GM21717 (cell line): Measurements from ENCODE around the gene BIN2.
A peak's percentile ranks its signal among the peaks of the same experiment; 100 is the strongest.

Source experiments
- ATAC-seq: cut with Tn5 transposase; IDR thresholded peaks from one replicate; pipeline ENCODE4 v1.9.1; 2021; ENCODE audit warnings: mild to moderate bottlenecking, moderate library complexity; ENCODE audit not compliant: unreplicated experiment

The BIN2 gene

DNA sequence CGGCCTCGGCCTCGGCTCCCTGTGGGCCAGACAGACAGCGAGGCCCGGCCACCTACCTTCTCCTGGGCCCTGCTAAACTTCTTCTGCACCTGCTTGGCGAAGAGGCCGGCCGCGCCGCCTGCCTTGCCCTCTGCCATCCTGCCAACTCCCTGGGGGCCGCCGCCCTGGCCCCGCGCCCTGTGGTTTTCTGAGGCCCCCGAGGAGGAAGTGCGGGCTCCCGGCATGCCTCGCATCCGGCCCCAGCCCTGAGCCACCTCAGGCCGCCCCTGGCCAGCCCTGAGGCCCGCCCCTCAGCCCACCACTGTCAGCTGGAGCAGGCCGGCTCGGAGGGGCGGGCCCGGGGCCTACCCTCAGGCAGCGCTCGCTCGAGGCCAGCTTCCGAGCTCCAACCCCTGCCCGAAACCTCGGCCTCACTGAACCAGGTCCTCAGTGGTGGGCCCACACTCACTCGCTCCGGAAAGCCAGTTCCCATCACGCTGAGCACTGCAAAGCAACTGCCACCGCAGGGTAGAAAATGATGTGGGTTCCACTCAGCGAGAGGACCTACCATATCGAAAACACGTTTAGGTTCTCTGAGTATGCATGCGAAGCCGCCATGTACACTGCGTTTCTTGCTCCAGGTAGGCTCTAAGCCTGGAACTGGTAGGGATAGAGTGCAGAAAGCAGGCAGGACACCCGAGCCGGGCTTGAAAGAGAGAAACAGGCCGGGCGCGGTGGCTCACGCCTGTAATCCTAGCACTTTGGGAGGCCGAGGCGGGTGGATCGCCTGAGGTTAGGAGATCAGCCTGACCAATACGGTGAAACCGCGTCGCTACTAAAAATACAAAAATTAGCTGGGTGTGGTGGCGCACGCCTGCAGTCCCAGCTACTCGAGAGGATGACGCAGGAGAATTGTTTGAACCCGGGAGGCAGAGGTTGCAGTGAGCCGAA lies at the start of gene BIN2:
Gene BIN2, minus strand, starts transcription at position 209 of the 930 bp plus-strand sequence. Its CDS starts 72 bp downstream, at position 137.
- ATAC-seq = peak; percentile 47

DNA sequence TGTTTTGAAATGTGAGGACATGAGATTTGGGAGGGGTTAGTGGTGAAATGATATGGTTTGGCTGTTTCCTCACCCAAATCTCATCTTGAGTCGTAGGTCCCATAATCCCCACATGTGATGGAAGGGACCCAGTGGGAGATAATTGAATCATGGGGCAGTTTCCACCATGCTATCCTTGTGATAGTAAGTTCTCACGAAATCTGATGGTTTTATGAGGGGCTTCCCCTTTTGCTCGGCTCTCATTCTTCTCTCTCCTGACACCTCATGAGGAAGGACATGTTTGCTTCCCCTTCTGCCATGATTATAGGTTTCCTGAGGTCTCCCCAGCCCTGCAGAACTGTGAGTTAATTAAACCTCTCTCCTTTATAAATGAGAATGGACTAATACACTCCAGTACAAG lies 49.2 kb upstream of the BIN2 start:
- ATAC-seq = no peak

DNA sequence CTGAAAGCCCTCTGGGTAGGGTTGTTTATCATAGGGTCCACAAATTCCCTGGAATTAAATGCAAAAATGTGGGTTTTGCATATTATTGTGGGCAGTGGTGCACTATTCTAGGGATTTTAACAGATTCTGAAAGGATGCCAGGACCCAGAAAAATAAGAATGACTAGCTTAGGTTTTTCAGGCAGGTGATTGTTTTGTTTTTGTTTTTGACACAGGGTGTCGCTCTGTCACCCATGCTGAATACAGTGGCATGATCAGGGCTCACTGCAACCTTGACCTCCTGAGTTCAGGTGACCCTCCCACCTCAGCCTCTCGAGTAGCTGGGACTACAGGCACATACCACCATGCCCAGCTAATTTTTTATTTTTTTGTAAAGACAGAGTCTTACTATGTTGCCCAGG lies 48.0 kb upstream of the BIN2 start:
- ATAC-seq = no peak

DNA sequence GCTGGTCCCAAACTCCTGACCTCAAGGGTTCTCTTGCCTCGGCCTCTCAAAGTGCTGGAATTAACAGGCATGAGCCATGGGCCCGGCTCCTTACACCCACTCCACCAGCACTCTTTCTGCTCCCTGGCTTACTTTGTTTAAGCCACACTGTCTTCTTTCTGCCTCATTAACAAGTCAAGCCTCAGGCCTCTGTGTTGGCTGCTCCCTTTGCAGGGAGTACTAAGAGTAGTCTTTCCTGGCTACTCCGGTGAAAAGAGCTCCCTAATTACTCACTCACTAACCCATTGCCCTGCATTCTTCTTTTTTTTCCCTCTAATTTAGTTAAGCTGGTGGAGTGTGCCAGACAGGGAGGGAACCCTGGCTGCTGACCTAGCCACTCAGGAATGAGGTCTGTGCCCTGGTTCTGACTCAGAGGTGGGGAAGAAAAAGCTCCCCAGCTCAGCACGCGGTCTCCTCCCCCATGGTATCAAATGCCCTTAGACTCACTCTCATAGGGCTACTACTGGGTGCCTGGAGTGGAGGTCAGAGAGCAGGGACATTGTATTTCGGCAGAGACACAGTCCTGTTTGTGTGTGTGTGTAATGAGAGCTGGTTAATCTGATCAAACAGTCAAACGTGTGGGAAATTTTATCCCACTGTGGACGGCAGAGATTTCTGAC lies 47.5 kb upstream of the BIN2 start:
- no peak for ATAC-seq

DNA sequence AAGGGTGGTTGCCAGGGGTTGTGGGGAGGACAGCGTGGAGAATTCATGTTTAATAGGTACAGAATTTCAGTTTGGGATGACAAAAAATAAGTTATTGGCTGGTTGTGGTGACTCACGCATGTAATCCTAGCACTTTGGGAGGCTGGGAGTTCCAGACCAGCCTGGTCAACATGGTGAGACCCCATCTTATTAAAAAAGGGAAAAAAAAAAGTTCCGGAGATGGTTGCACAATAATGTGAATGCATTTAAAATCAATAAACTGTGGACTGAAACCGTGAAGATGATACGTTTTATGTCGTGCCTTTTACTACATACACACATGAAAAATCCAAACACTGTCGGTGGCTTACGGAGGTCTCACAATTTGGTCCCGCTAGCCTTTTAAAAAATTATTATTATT lies 46.7 kb upstream of the BIN2 start:
- ATAC-seq = no peak

DNA sequence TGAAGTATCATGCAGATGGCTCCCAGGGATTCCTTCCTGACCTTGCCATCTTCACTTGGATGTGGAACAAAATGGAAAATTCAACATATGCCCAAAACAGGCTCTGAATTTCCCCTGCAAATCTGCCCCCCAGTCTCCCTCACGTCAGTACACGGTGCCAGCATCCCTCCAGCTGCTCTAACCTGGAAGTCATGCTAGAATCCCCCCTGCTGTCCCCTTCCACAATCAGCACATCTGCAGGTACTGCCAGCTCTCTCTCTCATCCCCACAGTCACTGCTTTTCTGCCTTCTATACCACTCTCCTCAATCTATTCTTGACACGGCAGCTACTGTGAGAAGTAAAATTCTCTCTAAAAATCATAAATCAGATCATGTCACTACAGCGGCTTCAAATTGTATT lies 45.6 kb upstream of the BIN2 start:
- ATAC-seq = no peak

DNA sequence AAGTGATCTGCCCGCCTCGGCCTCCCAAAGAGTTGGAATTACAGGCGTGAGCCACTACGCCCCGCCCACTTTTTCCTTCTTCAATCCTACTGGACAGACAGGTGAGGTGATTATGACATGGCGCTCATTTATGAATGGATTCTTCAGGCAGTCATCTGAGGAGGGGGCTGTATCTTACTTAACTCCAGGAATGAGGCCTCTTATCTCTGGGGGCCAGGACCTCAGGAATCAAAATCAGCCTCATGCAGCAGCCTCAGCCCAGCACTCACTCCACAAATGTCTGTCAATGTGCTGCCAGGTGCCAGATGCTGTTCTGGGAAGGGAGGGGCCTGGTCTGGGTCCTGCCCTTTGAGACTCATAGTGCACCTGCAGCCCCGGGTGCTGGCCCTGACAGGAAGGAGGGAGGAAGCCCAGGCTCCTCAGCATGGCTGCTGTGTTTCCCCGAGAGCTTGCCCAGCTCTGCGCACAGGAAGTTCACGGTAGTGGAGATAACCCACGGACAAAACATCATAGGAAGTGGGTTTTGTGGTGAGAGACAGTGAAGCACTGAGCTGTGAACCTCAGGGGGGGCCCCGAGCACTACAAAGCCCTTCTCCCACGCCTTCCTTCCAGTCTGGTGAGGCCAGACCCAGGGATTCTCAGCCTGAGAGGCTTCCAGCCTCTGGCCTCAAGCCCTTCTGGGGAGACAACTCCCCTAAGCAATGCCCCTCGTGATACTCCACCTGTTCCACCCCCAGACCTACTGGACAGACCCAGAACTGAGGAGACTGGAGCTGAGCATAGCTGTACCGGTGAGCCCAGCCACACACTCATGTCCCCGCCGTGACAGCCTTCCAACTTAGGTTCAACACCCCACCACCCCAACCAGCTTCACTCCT lies 44.9 kb upstream of the BIN2 start:
- ATAC-seq = peak; percentile 93

DNA sequence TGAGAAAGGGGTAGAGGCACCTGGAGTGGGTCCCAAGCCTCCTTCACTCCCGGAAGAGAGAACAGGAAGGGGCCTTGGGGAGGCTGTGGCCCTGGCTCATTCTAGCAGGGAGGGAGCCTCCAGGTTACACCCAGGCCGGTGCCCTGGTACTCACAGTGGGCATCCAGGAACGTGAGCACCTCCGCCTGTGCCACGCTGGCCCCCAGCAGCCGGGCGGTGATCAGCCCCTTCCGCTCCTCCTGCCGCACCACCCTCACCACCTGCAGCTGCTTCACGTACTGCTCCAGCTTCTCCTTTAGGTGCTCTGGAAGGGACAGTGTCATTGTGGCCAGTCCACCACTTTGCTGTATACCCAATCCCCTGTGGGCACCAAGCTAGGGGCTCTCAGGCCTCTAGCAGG lies 41.3 kb upstream of the BIN2 start:
- no peak for ATAC-seq

DNA sequence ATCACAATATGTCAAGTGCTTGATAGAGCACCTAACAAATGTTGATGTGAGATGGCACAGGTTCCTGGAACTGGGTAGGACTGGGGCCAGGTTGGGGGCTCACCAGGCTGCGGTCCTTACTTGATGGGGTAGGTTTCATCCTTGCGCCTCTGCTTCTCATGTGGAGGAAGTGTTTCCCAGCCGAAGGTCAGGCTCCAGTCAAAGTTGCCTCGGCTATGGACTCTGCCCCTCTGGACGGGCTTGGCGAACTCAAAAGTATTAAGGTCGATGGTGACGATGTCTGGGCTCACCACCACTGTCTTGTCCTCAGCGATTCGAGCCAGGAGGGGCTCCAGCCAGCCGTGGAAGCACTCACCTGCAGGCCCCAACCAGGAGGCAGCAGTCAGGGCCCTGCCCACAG lies 40.0 kb upstream of the BIN2 start:
- ATAC-seq = no peak

DNA sequence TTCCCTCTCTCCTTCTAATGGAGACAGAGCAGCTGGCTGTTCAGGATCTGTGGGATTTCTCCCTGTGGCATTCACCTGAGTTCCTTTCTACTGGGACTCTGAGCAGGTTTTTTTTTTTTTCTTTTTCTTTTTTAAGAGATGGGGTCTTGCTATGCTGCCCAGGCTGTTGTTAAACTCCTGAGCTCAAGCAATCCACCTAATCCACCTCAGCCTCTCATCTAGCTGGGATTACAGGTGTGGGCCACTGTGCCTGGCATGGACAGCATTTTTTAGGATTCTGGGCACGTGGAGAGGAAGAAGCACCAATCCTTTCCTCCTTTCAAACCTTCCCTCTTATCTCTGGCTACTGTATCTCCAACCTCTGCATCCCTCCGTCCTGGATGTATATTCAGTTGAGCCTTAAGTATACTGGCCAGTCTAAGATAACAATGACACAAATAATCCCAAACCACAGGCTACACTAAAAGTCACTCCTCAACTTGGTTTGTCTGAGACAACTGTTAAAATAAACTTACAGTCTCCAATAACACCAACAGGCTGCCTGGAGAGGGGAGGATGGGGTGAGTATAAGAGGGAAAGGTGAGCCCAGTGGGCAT lies 38.9 kb upstream of the BIN2 start:
- ATAC-seq = no peak

DNA sequence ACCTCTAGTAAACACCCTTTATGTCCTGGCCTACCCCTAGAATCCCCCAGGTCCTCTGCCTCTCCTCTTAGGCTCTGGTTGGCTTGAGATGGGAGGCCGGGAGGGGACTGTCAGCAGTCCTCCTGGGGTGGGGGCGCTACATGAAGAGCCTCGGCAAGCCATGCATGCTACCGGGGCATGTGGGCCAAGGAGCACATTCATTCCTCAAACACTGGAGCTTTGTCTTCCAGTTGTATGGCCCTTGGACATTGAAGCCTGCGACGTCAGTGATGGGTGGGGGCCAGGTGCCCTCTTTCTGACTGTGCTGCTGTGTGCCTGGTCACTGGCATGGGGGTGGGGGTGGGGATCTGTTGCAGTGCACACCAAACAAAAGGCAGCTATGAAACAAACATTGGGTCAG lies 38.3 kb upstream of the BIN2 start:
- ATAC-seq = no peak

DNA sequence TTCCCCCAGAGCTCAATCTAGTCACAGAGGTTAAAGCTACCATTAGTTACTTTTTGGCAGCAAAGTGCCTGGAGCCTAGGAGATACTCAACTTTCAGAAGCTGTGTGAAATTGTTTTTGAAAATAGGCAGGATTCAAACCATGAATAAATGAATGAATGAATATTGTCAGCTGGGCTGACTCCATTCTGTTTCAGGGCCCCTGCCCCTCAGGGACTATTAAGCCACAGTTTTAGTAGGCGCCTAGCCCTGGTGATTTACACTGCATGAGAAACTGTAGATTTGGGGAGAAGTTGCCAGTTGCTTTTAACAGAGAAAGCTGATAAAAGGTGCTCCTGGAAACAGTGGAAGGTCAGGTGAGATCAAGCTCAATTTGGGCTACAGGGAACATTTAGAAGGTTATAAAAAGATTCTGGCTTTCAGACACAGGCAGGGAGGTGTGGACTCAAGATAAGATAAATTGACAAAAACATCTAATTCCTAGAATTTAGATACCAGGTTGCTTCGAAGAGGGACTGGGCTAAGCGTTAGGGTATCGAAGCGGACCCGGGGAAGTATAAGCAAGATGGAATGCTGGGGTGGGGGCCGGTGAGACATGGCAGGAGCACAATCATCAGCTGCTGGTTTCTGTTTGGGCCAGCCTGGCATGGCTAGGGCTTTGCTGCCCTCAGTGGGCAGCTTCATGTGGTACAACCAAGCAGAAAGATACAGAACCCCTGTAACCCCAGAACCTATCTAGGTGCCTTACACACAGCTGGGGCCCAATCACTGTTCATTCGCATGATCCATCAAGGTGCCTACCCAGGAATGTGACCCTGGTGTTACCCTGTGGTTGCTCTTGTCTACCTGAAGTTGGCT lies 37.4 kb upstream of the BIN2 start:
- no peak for ATAC-seq

DNA sequence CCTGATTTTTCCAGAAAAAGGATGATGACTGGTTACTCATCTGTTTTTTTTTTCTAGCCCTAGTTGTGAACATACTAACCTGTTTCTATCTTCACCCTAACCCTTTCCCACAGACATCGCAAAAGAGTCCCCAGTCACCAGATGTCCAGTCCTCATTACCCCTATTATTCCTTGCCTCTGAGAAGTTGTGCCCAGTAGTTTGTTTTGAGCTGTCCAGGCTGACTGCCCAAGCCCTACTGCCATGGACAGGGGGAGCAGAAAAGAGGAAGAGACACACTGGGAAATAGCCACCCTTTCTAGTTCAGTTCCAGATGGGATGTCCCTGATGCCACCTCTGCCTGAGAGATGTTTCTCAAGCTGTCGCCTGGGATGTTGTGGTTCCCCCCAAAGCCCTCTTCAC lies 36.3 kb upstream of the BIN2 start:
- no peak for ATAC-seq

DNA sequence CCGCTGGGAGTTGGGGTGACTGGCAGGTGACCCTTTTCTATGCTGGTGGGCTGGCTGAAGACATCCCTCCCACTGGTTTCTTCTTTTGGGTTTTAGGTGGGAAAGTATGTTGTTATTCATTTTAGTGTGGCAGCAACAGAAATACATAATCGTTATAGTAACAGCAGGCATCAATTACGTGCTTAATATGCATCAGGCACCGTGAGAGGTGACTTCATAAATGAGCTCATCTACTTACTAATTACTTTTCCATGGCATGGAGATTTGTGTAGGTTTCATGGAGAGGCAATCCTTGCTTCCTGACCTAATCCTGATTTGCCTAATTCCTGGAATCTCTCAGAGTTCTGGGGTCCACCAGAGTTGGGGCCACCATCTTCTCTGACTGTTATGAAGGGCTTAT lies 35.9 kb upstream of the BIN2 start:
- no peak for ATAC-seq

DNA sequence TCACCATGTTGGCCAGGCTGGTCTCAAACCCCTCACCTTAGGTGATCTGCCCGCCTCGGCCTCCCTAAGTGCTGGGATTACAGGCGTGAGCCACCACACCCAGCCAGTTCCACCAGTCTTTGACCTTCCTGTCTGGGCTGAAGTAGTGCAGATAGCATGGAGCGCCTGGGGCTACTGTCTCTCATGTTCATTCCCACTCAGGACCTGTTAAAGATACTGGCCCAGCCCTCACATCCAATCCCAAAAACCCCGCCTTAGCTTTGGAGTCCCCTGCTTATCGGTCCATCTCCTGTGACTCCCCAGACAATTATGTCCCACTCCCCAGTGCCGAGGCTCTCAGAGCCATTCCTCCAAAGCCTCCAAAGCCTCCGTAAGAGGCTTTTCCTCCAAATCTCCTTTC lies 34.5 kb upstream of the BIN2 start:
- no peak for ATAC-seq

DNA sequence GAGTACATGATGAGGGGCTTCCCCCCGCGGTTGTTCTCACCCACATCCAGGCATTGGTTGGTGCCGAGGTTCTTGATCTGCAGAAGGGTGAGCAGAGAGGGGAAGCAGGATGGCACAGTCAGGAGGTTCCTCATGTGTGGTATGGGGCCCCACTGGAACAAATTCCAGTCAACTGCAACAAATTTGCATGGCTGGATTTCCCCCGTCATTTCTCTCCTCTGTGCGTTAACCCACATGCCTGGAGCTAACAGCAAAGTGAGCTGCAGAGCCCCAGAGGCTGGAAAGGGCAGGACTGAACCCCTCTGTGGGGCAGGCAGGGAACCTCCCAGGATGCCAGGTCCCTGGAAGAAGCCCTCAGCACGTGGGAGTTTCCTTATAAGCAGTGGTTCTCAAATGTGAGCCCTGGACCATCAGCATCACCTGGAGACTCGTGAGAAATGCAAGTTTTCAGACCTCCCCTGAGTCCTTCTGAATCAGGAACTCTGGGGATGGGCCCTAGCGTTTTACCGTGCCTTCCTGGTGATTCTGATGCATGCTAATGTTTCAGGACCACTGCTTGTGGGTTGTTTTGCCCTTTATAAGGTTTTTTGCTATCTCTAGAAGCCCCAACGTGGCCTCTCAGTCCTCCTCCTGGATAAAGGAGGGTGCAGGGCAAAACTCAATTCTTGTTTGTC lies 33.5 kb upstream of the BIN2 start:
- peak; percentile 73 for ATAC-seq

DNA sequence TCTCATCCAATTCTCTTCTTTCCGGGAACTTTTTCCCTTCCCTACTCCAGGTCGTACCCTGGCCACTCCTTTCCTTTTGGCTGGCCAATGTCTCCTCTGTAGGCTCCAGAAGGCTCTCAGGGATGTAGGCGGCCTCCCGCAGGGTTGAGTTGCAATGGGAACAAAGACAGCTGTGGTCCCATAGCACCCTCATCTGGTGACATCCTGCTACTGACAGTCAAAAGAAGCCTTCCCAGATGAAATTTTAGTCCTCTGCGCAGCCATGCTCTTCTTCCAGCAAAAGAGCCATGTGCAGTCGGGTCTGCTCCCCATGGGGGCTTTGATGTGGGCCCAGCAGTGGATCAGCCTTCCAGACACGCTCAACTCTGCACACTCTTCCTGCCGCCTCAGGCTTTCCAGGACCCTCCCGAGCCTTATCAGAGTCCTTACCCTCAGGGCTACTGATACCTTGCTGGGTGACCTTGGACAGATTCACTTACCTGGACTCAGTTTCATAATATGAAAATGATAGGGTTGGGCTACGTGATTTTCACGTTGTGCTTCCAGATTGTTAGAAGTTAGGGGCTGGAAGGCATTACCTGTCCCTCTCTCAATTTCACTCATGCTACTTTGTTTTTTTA lies 28.0 kb upstream of the BIN2 start:
- ATAC-seq = no peak

DNA sequence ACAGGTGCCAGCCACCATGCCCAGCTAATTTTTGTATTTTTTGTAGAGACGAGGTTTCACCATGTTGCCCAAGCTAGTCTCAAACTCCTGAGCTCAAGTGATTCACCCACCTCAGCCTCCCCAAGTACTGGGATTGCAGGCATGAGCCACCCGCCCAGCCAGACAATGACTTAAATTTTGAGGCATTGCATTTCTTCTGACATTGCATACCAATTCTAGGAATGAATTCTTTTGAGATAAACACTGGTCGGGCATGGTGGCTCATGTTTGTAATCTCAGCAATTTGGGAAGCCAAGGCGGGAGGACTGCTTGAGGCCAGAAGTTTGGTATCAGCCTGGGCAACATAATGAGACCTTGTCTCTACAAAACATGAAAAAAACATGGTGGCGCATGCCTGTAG lies 25.1 kb upstream of the BIN2 start:
- no peak for ATAC-seq

DNA sequence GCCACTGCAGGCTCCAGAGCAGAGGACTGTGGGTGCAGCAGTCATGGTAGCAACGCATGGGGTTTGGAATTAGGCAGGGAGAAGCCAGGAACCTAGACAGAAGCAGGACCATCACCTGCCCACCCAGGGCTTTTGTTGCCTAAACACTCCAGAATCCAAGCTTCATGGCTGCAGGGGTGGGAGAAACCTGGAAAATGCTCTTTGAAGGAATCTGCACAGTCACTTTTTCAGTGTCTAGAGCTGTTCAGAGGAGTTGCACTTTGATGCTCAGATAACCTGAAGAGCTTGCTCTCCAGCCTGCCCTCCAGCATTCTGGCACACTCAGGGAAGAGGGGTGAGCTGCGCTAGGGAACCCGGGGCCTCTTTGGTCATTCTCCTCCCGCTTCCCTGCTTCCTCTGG lies 24.1 kb upstream of the BIN2 start:
- ATAC-seq = no peak
